HUES64 (cell line): Measurements from ENCODE around the gene UBE2Q2.
"Not testable (repeated sequence)": the region's sequence is repeated elsewhere in the genome, so short reads cannot be mapped to it uniquely, and the experiment has no call there.

Experiments
- H3K27ac ChIP-seq: 2 replicates; pipeline ENCODE4 v1.7.0; 2013; ENCODE audit warnings: low read depth, low read length, inconsistent platforms
- H3K27me3 ChIP-seq: 2 replicates; pipeline ENCODE4 v1.6.1; 2013; ENCODE audit warnings: mild to moderate bottlenecking, low read length; ENCODE audit not compliant: insufficient read depth
- H3K36me3 ChIP-seq: 2 replicates; pipeline ENCODE4 v1.6.1; 2013; ENCODE audit warnings: mild to moderate bottlenecking, low read length; ENCODE audit not compliant: insufficient read depth
- H3K4me1 ChIP-seq: 2 replicates; pipeline ENCODE4 v1.6.1; 2013; ENCODE audit warnings: mild to moderate bottlenecking, low read length, moderate library complexity; ENCODE audit not compliant: insufficient read depth
- H3K4me3 ChIP-seq: 2 replicates; pipeline ENCODE4 v1.5.1; 2013; ENCODE audit warnings: mild to moderate bottlenecking, low read length, moderate library complexity
- H3K9ac ChIP-seq: 2 replicates; pipeline ENCODE4 v1.6.1; 2013; ENCODE audit warnings: mild to moderate bottlenecking, low read depth, low read length
- H3K9me3 ChIP-seq: 2 replicates; pipeline ENCODE4 v1.6.1; 2013; ENCODE audit warnings: low read depth, low read length; ENCODE audit not compliant: insufficient read depth
- WGBS: fragments of 150-250, 120-280 bp; methylation state at CpG from one replicate; pipeline ENCODE4 v1.1.7; 2013; ENCODE audit warnings: missing lambda C conversion rate; 5-methylcytosine and 5-hydroxymethylcytosine counted together

The UBE2Q2 gene

DNA sequence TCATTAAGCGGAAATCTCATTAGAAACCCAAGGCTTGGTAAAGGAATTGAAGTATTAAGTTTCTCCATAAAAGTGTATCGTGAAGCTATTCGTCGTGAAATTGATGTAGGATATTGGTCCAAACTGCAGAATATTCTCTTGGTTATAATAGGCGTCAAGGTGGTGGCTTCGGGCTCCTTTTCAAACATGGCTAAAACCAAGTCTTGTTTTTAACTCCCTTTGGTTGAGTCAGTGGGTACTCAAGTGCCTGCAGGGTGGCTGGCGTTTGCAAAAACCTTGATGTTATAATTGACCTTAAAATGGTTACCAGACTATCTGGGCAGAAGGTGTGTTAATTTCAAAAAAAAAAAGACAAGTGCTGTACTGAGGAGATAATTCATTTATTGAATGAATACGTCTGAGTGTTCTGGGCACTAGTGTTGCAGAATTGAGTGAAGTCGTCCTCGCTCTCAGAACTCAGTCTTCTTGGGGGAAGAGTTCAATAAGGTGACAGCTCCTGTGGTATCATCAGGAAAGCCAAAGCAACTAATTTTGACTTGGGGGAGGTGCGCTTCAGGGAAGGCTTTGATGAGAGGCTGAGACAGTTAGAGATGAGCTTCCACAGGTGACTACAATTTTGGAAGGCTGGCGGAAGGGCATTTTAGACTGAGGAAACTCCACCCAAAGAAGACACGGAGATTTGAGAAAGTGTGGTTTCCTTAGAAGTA lies 1.5 kb downstream of the UBE2Q2 start:
- Histone ChIP-seq H3K4me1 (peaks cover 35% of the 10 kb centered on the region), H3K9me3 (no peaks in the 10 kb centered on the region), H3K27me3 (peaks cover 20% of the 10 kb centered on the region), H3K36me3 (peaks cover 9% of the 10 kb centered on the region; the same call in 1 of the 2 replicates), H3K4me3 (peak overlapping the region; percentile 96), H3K9ac (peak overlapping the region; percentile 98), H3K27ac (no peak overlapping the region)
- 42% methylated on average over 13 of the region's 13 CpGs for WGBS

DNA sequence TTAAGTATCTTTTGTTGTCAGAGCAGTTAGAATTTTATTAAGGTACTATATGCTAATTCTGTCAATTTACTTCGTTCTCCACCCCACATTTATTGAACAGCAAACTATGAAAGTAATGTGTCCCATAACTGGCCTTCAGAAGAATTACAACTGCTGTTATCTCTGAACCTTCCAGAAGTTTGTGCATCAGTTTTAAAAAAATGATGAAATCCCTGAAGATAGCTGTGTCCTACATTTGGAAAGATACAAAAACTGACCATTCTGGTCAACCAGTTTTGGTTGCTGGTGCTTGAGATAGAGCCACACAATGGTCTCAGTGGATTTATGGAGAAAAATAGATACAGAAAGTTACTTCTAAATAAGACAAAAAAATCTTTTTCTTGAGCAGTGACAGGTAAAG lies 5.9 kb downstream of the UBE2Q2 start:
- no peaks in the 10 kb centered on the region for H3K9me3 ChIP-seq
- H3K36me3 ChIP-seq, result peaks cover 10% of the 10 kb centered on the region
- peaks cover 35% of the 10 kb centered on the region for H3K4me1 ChIP-seq
- H3K9ac ChIP-seq, result no peak overlapping the region
- H3K27ac ChIP-seq, result no peak overlapping the region
- H3K4me3 ChIP-seq, result no peak overlapping the region
- 100% methylated on average over 1 of the region's 1 CpG for WGBS
- no peaks in the 10 kb centered on the region for H3K27me3 ChIP-seq

DNA sequence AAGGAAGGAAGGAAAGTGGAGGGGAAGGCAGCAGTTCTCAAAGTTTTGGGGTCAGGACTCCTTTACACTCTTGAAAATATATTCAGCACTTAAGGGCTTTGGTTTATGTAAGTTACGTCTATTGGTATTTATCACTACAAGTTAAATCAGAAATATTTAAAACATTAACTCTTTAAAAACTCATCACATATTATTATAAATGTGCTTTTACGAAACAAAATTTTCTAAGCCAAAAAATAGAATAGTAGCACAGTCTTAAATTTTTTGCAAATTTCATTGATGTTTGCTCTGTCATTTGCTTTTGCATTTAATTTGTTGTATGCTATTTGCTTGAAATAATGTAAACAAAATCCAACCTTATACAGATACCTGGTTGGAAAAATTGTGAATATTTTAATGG lies 7.5 kb downstream of the UBE2Q2 start:
- Histone ChIP-seq H3K4me3 (no peak overlapping the region), H3K36me3 (peaks cover 23% of the 10 kb centered on the region), H3K27ac (no peak overlapping the region), H3K4me1 (peaks cover 24% of the 10 kb centered on the region), H3K27me3 (no peaks in the 10 kb centered on the region), H3K9me3 (no peaks in the 10 kb centered on the region), H3K9ac (no peak overlapping the region)
- WGBS, result no CpG with 5 or more reads among the region's 2 CpGs

DNA sequence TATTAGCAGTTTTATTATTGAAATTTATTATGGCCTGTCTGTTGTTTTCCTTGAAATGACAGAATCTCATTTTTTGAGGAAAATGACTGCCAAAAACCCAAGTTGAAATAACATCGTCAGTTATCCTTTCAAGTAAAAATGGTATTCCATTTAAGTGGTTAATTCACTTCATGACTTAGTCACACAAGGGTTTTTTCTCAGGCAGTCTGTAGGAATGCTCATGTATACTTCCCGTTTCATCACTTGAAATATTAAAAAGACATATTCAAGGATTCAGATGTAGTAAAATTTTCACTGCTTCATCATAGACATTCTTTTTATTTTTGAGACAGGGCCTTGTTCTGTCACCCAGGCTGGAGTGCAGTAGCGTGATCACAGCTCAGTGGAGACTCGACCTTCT lies 8.3 kb downstream of the UBE2Q2 start:
- not testable (repeated sequence) for H3K9ac ChIP-seq, H3K9me3 ChIP-seq, H3K27ac ChIP-seq, H3K27me3 ChIP-seq, H3K4me3 ChIP-seq
- H3K4me1 ChIP-seq, result peaks cover 20% of the 10 kb centered on the region; the same call in 1 of the 2 replicates
- 94% methylated on average over 4 of the region's 4 CpGs for WGBS
- H3K36me3 ChIP-seq, result peaks cover 27% of the 10 kb centered on the region

DNA sequence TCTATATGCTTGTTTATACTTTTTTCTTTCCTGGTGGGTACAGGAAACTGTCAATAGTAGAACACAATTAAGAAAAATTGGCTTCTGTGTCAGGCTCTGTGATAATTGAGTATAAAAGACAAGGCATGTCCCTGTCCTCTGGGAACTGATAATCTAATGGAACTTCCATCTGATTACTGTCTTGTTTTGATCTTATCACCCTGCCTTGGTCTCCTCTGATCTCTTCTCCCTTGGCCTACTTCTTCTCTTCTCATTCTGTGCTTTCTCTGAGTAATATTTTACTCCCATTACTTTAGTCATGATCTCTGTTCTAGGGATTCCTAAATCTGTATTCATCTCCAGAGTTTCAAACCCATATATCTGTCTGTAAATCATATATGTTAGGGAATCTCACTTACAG lies 14.6 kb downstream of the UBE2Q2 start:
- Histone ChIP-seq H3K36me3 (peaks cover 55% of the 10 kb centered on the region), H3K27me3 (no peaks in the 10 kb centered on the region), H3K27ac (no peak overlapping the region), H3K4me1 (peaks cover 6% of the 10 kb centered on the region; the same call in 1 of the 2 replicates), H3K9ac (no peak overlapping the region), H3K9me3 (no peaks in the 10 kb centered on the region), H3K4me3 (no peak overlapping the region)

DNA sequence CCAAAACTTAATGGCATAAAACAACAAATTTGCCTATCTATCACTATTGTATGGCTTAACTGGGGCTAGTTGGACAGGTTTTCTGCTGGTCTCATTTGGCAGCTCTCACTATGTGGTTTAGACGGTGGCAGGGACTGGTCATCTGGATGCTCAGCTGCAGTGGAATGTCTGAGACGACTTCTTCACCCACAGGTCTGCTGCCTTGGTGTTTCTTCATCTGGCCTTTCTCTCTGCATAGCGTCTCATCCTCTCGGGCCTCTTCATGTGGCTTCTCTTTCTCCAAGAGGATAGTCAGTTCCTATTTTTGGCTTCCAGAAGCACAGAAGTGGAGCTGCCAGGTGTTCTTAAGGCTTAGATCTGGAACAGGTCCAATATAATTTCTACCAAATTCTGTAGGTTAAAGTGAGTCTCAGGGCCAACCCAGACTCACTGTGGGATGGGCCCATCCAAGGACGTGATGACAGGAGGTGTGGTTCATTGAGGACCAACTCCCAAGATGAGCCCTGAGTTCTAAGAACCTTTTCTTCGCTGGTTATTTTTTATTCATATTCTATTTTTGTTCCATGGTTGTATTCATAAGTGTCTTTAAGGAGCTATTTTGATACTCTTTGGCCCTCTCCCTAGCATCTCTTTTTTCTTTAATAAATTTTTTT lies 18.6 kb downstream of the UBE2Q2 start:
- Histone ChIP-seq H3K9ac (no peak overlapping the region), H3K36me3 (peaks cover 40% of the 10 kb centered on the region), H3K4me3 (no peak overlapping the region), H3K27me3 (no peaks in the 10 kb centered on the region), H3K9me3 (no peaks in the 10 kb centered on the region), H3K27ac (no peak overlapping the region), H3K4me1 (peaks cover 13% of the 10 kb centered on the region)
- 94% methylated on average over 5 of the region's 6 CpGs for WGBS

DNA sequence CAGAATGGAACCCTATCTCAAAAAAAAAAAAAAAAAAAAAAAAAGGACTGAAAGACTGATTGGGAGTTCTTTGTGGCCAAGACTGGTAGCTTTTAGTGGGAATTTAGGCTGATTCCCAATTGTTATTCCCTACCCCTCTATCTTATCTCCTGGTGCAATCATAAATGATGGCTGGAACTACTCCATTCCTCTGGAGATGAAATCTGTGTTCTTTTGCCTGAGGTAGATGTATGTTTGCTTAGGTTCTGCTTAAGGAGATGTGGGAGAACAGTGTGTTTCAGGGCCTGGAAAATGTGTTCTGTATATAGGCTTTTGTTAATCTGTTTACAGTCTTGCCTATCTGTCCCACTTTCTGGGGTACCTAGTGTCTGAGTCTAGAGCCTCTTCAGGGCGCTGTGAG lies 19.5 kb downstream of the UBE2Q2 start:
- H3K4me1 ChIP-seq, result peaks cover 22% of the 10 kb centered on the region
- H3K27ac ChIP-seq, result 0 out of 2 replicates have a peak overlapping the region, but pooled peaks have one; percentile 6
- WGBS, result 96% methylated on average over 1 of the region's 1 CpG
- H3K9ac ChIP-seq, result no peak overlapping the region
- no peaks in the 10 kb centered on the region for H3K9me3 ChIP-seq
- H3K36me3 ChIP-seq, result peaks cover 36% of the 10 kb centered on the region
- H3K4me3 ChIP-seq, result no peak overlapping the region
- no peaks in the 10 kb centered on the region for H3K27me3 ChIP-seq

DNA sequence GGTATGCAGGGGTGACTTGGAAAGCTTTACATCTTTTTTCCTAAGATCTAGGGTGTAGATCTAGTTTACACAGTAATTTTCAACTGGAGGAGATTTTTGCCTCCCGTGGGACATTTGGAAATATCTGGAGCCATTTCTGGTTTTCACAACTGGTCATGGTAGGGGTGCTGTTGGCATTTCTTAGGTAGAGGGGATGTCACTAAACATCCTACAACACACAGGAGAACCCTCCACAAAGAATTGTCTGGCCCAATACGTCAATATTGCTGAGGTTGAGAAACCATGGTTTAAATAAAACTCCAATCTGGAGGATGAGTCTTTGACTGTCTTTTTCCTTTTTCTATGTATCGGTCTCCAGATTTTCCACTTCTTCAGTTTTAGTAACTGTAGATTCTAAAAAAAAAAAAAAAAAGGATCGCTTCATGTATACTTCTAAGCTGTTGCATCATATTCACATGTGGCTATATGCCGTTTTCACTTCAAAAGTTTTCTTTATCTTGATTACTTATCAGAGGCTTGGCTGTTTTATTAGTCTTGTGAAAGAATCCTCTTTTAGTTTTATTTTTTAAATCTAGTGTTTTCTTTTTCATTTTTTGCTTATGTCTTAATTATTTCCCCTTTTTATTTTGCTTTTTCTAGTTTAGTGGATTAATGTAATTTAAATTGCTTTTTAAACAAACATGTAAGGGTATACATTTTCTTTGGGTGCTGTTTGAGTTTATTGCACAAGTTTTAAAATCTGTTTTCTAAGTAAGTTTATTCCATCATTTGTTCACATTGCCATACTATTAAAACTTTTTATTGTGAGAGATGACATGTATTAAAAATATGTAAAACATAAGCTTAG lies 21.2 kb downstream of the UBE2Q2 start:
- 94% methylated on average over 2 of the region's 5 CpGs for WGBS

DNA sequence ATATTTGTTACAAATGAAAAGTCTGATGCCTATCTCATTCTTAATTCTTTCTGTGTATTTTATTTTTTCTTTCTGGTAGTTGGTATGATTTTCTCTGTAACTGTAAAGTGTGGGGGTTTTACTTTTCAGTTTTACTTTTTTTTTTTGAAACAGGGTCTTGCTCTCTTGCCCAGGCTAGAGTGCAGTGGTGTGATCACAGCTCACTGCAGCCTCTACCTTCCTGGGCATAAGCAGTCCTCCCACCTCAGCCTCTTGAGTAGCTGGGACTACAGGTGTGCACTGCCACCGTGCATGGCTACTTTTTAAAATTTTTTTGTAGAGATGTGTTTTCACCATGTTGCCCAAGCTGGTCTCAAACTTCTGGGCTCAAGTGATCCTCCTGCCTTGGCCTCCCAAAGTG lies 22.8 kb downstream of the UBE2Q2 start:
- H3K27me3 ChIP-seq, H3K27ac ChIP-seq, H3K9me3 ChIP-seq, H3K9ac ChIP-seq, H3K4me3 ChIP-seq: not testable (repeated sequence)
- peaks cover 40% of the 10 kb centered on the region for H3K4me1 ChIP-seq
- peaks cover 38% of the 10 kb centered on the region for H3K36me3 ChIP-seq
- WGBS, result 100% methylated on average over 1 of the region's 1 CpG

More for the DNA sequence above, 21.2 kb downstream of the UBE2Q2 start:
- Histone ChIP-seq H3K4me1 (peaks cover 32% of the 10 kb centered on the region), H3K9ac (no peak overlapping the region), H3K4me3 (no peak overlapping the region), H3K36me3 (peaks cover 44% of the 10 kb centered on the region), H3K9me3 (no peaks in the 10 kb centered on the region), H3K27me3 (no peaks in the 10 kb centered on the region), H3K27ac (no peak overlapping the region)

DNA sequence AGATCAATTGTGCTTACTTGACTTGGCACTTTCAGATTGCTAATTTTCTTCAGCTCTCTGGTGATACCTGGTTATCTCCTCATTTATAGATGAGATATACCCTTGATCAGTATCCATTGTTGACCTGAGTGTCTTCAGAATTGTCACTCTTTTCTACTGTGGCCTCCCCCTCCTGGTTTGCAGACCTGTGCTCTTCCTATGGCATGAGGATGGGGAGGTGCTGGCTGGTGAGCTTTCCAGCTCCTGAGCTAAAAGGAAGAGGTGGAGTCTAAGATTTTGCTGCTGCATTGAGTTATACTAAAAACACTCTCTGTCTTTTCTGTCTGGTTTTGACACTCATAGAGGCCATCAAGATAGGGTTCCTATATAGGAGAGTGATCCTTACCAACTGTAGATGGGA lies 23.7 kb downstream of the UBE2Q2 start:
- Histone ChIP-seq H3K36me3 (peaks cover 31% of the 10 kb centered on the region), H3K9me3 (no peaks in the 10 kb centered on the region), H3K27me3 (no peaks in the 10 kb centered on the region), H3K4me3 (no peak overlapping the region), H3K4me1 (peaks cover 45% of the 10 kb centered on the region), H3K9ac (no peak overlapping the region), H3K27ac (peak overlapping the region; percentile 7; the same call in 1 of the 2 replicates)

DNA sequence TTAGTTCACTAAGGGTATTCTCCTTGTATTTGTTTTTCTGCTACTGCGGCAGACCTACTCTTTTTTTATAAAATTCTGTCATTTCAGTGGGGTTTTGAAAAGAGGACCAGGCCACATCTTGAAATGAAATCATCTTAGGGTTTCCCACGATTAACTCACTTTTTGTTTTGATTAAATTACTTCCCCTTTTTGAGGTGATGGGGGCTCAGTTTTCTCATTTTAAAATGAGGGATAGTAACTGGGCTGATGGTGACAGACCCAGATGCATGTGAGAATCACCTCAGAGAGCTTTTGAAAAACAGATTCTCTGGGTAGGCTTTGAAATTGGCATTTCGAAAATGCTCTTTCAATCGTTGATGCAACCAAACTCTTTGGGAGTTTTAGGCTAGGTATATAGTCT lies 24.2 kb downstream of the UBE2Q2 start:
- Histone ChIP-seq H3K4me1 (peaks cover 50% of the 10 kb centered on the region), H3K4me3 (0 out of 2 replicates have a peak overlapping the region, but pooled peaks have one; percentile 4), H3K9me3 (no peaks in the 10 kb centered on the region), H3K27me3 (no peaks in the 10 kb centered on the region), H3K36me3 (peaks cover 28% of the 10 kb centered on the region), H3K9ac (peak overlapping the region; percentile 25; the same call in 1 of the 2 replicates), H3K27ac (peak overlapping the region; percentile 58)
- WGBS, result 65% methylated on average over 3 of the region's 4 CpGs
